ENCODE measurements around the gene HBS1L. TPM values are rescaled to one million over a fixed set of nuclear protein-coding genes. Genes with fewer than 3 reads are reported as not detected.

The HBS1L gene
- total RNA-seq, 4 donors from 2014 or later = 23.8 to 116 (median 69.2) TPM

GRCh38 chr6:135089901-135090300 is 35.3 kb upstream of the HBS1L start:
- DNase-seq = no peak
- Histone ChIP-seq H3K4me3 (no peak overlapping the region), H3K27me3 (no peaks in the 10 kb centered on the region), H3K36me3 (no peaks in the 10 kb centered on the region), H3K4me1 (no peaks in the 10 kb centered on the region), H3K9me3 (no peaks in the 10 kb centered on the region), H3K27ac (no peak overlapping the region)
- TF ChIP-seq POLR2A (IDR thresholded peaks at IDR 0.05) = no peak
- no peak for TF ChIP-seq CTCF (IDR thresholded peaks at IDR 0.05)
- intact Hi-C loops (cut with DNase I; ENCODE audit: low total_unique reads) = no loop called here

- no peaks in the 10 kb centered on the region for H3K27me3 ChIP-seq
- H3K4me1 ChIP-seq = no peaks in the 10 kb centered on the region
- no peak for DNase-seq
- TF ChIP-seq CTCF (IDR thresholded peaks at IDR 0.05) (no peak), POLR2A (IDR thresholded peaks at IDR 0.05) (no peak)
- no peaks in the 10 kb centered on the region for H3K36me3 ChIP-seq
- intact Hi-C loops (cut with DNase I; ENCODE audit: low total_unique reads) = no loop called here
- no peak overlapping the region for H3K27ac ChIP-seq
- H3K9me3 ChIP-seq = no peaks in the 10 kb centered on the region
- H3K4me3 ChIP-seq = no peak overlapping the region
Measured at GRCh38 chr6:135088818-135089809, 34.5 kb upstream of the HBS1L start.

GRCh38 chr6:135088281-135088680 is 33.7 kb upstream of the HBS1L start:
- intact Hi-C loops (cut with DNase I; ENCODE audit: low total_unique reads) = no loop called here
- no peak for DNase-seq
- Histone ChIP-seq H3K27ac (no peak overlapping the region), H3K27me3 (no peaks in the 10 kb centered on the region), H3K4me3 (no peak overlapping the region), H3K4me1 (no peaks in the 10 kb centered on the region), H3K36me3 (no peaks in the 10 kb centered on the region), H3K9me3 (no peaks in the 10 kb centered on the region)
- no peak for TF ChIP-seq CTCF (IDR thresholded peaks at IDR 0.05)
- no peak for TF ChIP-seq POLR2A (IDR thresholded peaks at IDR 0.05)

- intact Hi-C loops (cut with DNase I; ENCODE audit: low total_unique reads) = no loop called here
- no peak for TF ChIP-seq POLR2A (IDR thresholded peaks at IDR 0.05)
- TF ChIP-seq CTCF (IDR thresholded peaks at IDR 0.05) = no peak
- Histone ChIP-seq H3K36me3 (no peaks in the 10 kb centered on the region), H3K9me3 (no peaks in the 10 kb centered on the region), H3K27me3 (no peaks in the 10 kb centered on the region), H3K4me1 (no peaks in the 10 kb centered on the region), H3K4me3 (no peak overlapping the region), H3K27ac (no peak overlapping the region)
- no peak for DNase-seq
Measured at GRCh38 chr6:135087803-135088202, 33.2 kb upstream of the HBS1L start.

GRCh38 chr6:135087403-135087802 is 32.8 kb upstream of the HBS1L start:
- DNase-seq = no peak
- Histone ChIP-seq H3K27ac (no peak overlapping the region), H3K9me3 (no peaks in the 10 kb centered on the region), H3K27me3 (no peaks in the 10 kb centered on the region), H3K4me1 (no peaks in the 10 kb centered on the region), H3K36me3 (no peaks in the 10 kb centered on the region), H3K4me3 (no peak overlapping the region)
- TF ChIP-seq CTCF (IDR thresholded peaks at IDR 0.05) (no peak), POLR2A (IDR thresholded peaks at IDR 0.05) (no peak)
- intact Hi-C loops (cut with DNase I; ENCODE audit: low total_unique reads) = no loop called here

Data from uterus (tissue), 4 donors.